ENCODE data around the gene SPNS2. TPM values are rescaled to one million over a fixed set of nuclear protein-coding genes. Genes with fewer than 3 reads are reported as not detected.
"Not testable (repeated sequence)": the region's sequence is repeated elsewhere in the genome, so short reads cannot be mapped to it uniquely, and the experiment has no call there.

Gene SPNS2
- total RNA-seq, 2 experiments from 2014 or later: 6.7 to 6.9 TPM

DNA sequence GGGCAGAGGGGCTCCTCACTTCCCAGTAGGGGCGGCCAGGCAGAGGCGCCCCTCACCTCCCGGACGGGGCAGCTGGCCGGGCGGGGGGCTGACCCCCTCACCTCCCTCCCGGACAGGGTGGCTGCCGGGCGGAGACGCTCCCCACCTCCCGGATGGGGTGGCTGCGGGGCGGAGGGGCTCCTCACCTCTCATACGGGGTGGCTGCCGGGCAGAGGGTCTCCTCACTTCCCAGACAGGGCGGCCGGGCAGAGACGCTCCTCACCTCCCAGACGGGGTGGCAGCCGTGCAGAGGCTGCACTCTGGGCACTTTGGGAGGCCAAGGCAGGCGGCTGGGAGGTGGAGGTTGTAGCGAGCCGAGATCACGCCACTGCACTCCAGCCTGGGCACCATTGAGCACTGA is 79.7 kb downstream of the SPNS2 start:
- ATAC-seq (ENCODE audit: low read depth); POLR2A ChIA-PET; DNase-seq; H3K4me3 Mint-ChIP-seq; H3K4me1 Mint-ChIP-seq; H3K9me3 Mint-ChIP-seq; H3K36me3 Mint-ChIP-seq; H3K27ac Mint-ChIP-seq: not testable (repeated sequence)
- peaks cover 25% of the 10 kb centered on the region for H3K27me3 Mint-ChIP-seq

DNA sequence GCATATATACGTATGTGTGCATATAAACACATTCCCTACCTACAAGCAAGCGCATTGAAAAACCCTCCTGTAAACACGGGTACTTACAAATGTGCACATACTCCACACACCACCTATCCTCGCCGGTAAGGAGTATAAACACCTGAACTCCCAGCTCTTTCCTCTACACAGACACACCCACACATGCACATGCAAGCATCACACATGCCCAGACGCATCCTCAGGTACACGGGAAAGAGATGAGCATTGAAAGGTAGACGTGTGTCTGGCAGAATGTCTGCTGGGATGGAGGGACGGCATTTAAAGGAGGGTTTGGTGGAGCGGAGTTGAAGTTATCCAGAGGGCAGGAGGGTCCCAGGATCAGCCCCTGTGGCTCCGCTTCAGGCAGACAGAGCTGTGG is 81.0 kb downstream of the SPNS2 start:
- H3K4me1 Mint-ChIP-seq: peaks cover 1% of the 10 kb centered on the region
- H3K36me3 Mint-ChIP-seq: no peaks in the 10 kb centered on the region
- H3K4me3 Mint-ChIP-seq: no peak overlapping the region
- POLR2A ChIA-PET: no interaction called here
- no peak for ATAC-seq (ENCODE audit: low read depth)
- no peak overlapping the region for H3K27ac Mint-ChIP-seq
- H3K27me3 Mint-ChIP-seq: peaks cover 29% of the 10 kb centered on the region
- no peak for DNase-seq
- no peaks in the 10 kb centered on the region for H3K9me3 Mint-ChIP-seq

GRCh38 chr17:4580291-4580690 is 81.6 kb downstream of the SPNS2 start:
- no peak for ATAC-seq (ENCODE audit: low read depth)
- H3K27ac Mint-ChIP-seq: no peak overlapping the region
- H3K27me3 Mint-ChIP-seq: peaks cover 29% of the 10 kb centered on the region
- no peak overlapping the region for H3K4me3 Mint-ChIP-seq
- no peaks in the 10 kb centered on the region for H3K9me3 Mint-ChIP-seq
- peaks cover 1% of the 10 kb centered on the region for H3K4me1 Mint-ChIP-seq
- POLR2A ChIA-PET: no interaction called here
- H3K36me3 Mint-ChIP-seq: no peaks in the 10 kb centered on the region
- no peak for DNase-seq

- Mint-ChIP-seq H3K9me3 (no peaks in the 10 kb centered on the region), H3K4me1 (peaks cover 1% of the 10 kb centered on the region), H3K36me3 (no peaks in the 10 kb centered on the region), H3K27ac (no peak overlapping the region), H3K27me3 (peaks cover 46% of the 10 kb centered on the region), H3K4me3 (no peak overlapping the region)
- POLR2A ChIA-PET: no interaction called here
- DNase-seq: no peak
- no peak for ATAC-seq (ENCODE audit: low read depth)
Observed at GRCh38 chr17:4582101-4582501, 83.4 kb downstream of the SPNS2 start.

DNA sequence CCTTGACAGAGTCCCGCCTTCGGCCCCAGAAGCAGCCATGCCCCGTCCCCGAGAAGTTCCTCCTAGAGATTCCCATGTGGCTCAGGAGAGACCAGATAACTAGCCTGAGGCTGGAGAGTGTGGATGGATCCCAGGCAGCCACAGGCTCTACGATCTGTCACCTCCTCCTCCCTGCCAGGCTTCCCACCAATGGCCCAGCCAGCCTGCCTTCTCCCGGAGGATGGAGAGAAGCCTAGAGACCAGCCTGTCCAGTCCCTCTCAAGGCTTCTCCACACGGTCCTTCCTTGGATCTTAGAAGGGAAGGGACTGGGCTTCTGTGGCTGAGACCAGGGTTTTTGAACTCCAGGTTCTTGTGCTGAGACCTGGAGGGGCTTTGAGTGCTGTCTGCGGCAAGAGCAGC is 84.0 kb downstream of the SPNS2 start:
- Mint-ChIP-seq H3K36me3 (no peaks in the 10 kb centered on the region), H3K27me3 (peaks cover 46% of the 10 kb centered on the region), H3K4me3 (no peak overlapping the region), H3K4me1 (peaks cover 1% of the 10 kb centered on the region), H3K9me3 (no peaks in the 10 kb centered on the region), H3K27ac (no peak overlapping the region)
- POLR2A ChIA-PET: no interaction called here
- DNase-seq (no peak), ATAC-seq (ENCODE audit: low read depth) (no peak)

DNA sequence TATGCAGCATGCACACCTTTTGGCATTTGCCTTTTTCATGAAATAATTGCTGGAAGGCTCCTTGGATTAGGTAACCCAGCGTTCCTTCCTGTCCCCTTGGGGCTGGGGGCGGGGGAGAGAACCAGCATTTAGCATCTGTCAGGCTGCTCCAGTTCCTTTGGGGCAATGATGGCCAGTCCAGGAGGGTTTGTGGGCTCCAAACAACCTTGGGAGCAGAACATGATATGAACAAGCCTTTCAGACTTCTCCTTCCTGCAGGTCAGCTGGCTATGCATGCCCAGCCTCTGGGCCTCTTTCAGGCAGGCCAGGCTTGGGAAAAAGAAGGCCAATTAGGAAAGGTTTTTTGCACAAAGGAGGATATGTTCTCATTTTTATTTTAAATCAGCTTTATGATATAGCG is 84.5 kb downstream of the SPNS2 start:
- peaks cover 1% of the 10 kb centered on the region for H3K4me1 Mint-ChIP-seq
- H3K27me3 Mint-ChIP-seq: peaks cover 46% of the 10 kb centered on the region
- ATAC-seq (ENCODE audit: low read depth): no peak
- no peaks in the 10 kb centered on the region for H3K9me3 Mint-ChIP-seq
- POLR2A ChIA-PET: no interaction called here
- no peak overlapping the region for H3K27ac Mint-ChIP-seq
- no peak overlapping the region for H3K4me3 Mint-ChIP-seq
- no peak for DNase-seq
- no peaks in the 10 kb centered on the region for H3K36me3 Mint-ChIP-seq

GRCh38 chr17:4583782-4584100 is 85.1 kb downstream of the SPNS2 start:
- DNase-seq (no peak), ATAC-seq (ENCODE audit: low read depth) (peak; percentile 54)
- POLR2A ChIA-PET: no interaction called here
- no peaks in the 10 kb centered on the region for H3K36me3 Mint-ChIP-seq
- H3K9me3 Mint-ChIP-seq: no peaks in the 10 kb centered on the region
- no peak overlapping the region for H3K27ac Mint-ChIP-seq
- peaks cover 48% of the 10 kb centered on the region for H3K27me3 Mint-ChIP-seq
- H3K4me3 Mint-ChIP-seq: peak overlapping the region; percentile 73
- peaks cover 1% of the 10 kb centered on the region for H3K4me1 Mint-ChIP-seq

DNA sequence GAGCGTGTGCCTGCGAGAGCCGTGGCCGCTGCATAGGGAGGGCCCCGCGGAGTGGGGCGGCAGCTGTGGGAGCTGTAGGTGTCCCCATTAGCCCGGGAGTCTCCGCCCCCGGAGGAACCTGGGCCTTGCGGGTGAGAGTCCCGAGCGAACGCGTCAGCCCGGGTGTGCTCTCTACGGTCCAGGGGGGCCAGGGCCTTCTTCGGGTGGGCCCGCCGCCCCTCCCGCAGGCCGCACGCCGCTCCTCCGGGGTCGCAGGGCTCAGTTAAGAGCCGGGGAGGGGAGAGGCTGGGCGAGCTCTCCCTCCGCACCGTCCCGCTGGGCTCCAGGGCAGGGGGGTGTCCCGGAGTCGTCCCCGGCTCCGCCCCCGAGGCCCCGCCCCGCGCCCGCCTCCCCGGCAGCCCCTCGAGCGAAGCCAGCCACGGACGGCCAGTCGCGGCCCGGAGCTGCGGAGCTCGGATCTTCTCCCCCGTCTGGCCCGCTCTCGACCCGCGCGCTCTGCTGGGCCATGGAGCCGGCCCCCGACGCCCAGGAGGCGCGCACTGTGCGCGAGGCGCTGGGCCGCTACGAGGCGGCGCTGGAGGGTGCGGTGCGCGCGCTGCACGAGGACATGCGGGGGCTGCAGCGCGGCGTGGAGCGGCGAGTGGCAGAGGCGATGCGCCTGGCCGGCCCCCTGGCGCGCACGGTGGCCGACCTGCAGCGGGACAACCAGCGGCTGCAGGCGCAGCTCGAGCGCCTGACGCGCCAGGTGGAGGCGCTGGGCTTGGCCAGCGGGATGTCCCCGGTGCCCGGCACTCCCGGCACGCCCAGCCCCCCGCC is 85.6 kb downstream of the SPNS2 start, which contains the start of gene SMTNL2:
TSS of gene SMTNL2 (plus strand) at position 429 of the 816 bp plus-strand sequence. CDS start at position 506, 77 bp downstream.
- Mint-ChIP-seq H3K4me1 (peaks cover 1% of the 10 kb centered on the region), H3K27me3 (peaks cover 50% of the 10 kb centered on the region), H3K4me3 (peak within 1 kb of the TSS; percentile 73), H3K9me3 (no peaks in the 10 kb centered on the region), H3K27ac (no peak within 1 kb of the TSS), H3K36me3 (no peaks in the 10 kb centered on the region)
- DNase-seq: peak; percentile 48
- POLR2A ChIA-PET: no interaction called here
- peak; percentile 58 for ATAC-seq (ENCODE audit: low read depth)

DNA sequence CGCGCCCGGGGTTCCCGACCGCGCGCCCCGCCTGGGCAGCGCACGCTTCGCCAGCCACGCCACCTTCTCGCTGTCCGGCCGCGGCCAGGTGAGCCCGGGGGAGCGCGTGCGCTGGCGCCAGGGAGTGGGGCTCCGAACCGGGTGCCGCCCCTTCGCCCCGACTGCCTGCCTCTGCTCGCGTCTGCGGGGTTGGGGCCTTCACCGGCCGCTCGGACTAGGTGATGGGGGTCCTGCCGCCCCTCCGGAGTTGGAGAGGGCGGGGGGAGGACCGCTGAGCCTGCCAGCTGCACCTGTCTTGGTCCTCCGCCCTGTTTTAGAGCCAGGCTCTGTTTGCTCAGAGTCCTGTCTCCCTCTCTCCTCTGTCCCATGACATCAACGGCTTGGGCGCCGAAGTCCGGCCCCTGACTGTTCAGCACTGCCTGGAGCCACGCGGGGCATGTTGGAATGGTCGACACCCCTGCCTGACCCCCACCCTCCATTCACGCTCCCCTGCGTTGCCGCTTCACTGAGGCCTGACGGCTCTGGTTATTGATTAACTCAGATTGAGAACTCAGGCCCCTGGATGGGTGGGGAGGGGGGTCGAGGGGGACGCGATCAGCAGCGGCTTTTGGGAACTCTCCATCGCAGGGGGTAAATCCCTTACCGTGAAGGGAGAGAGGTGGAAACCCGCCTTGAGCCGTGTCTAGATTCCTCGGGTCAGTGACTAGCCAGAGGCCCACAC is 86.4 kb downstream of the SPNS2 start:
- Mint-ChIP-seq H3K4me1 (peaks cover 1% of the 10 kb centered on the region), H3K36me3 (no peaks in the 10 kb centered on the region), H3K4me3 (no peak overlapping the region), H3K9me3 (no peaks in the 10 kb centered on the region), H3K27me3 (peaks cover 50% of the 10 kb centered on the region), H3K27ac (no peak overlapping the region)
- ATAC-seq (ENCODE audit: low read depth) (no peak), DNase-seq (no peak)
- POLR2A ChIA-PET: no interaction called here

GRCh38 chr17:4585638-4585994 is 86.9 kb downstream of the SPNS2 start:
- DNase-seq (no peak), ATAC-seq (ENCODE audit: low read depth) (no peak)
- POLR2A ChIA-PET: no interaction called here
- Mint-ChIP-seq H3K4me1 (peaks cover 1% of the 10 kb centered on the region), H3K27ac (no peak overlapping the region), H3K36me3 (no peaks in the 10 kb centered on the region), H3K4me3 (no peak overlapping the region), H3K9me3 (no peaks in the 10 kb centered on the region), H3K27me3 (peaks cover 51% of the 10 kb centered on the region)

DNA sequence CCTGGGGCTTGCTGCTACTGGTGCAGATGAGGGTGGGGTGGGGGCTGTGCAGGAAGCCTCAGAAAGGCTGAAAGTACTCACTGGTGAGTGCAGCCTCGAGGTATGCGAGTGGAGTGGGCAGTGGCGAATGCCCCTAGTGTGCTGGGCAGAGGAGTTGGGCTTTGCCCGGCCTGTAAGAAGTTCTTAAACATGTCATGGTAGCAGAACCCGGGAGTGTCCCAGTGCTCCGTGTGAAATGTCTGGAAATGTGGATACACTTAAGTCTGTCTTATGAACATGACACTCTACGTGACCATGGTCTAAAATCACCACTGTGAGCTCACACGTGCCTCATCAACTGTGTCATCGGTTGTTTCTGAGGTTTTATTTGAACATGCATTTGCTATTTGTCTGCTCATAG is 87.4 kb downstream of the SPNS2 start:
- no peaks in the 10 kb centered on the region for H3K36me3 Mint-ChIP-seq
- POLR2A ChIA-PET: no interaction called here

DNA sequence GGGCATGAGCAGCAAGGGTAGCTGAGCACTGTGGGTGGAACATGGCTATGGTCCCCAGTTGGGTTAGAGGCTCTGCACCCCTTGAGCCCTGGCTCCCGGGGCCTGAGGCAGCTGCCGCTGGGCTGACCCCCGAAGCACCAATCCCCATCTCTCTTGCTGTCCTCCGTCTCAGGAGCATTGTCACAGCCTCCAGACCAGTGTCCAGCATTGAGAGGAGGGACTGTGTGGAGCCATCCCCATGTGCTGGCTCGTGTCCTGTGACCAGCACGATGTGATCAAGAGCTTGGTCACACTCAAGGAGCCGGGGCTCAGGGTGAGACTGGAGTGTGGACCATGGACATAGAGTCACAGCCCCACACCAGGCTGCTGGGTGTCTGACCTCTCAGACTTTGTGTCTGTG is 88.5 kb downstream of the SPNS2 start:
- Mint-ChIP-seq H3K27ac (no peak overlapping the region), H3K4me1 (peaks cover 1% of the 10 kb centered on the region), H3K27me3 (peaks cover 44% of the 10 kb centered on the region), H3K36me3 (no peaks in the 10 kb centered on the region), H3K9me3 (no peaks in the 10 kb centered on the region), H3K4me3 (no peak overlapping the region)
- no peak for DNase-seq
- ATAC-seq (ENCODE audit: low read depth): no peak
- POLR2A ChIA-PET: no interaction called here

More for the DNA sequence above, 87.4 kb downstream of the SPNS2 start:
- Mint-ChIP-seq H3K27me3 (peaks cover 51% of the 10 kb centered on the region), H3K27ac (no peak overlapping the region), H3K4me3 (no peak overlapping the region), H3K4me1 (peaks cover 1% of the 10 kb centered on the region), H3K9me3 (no peaks in the 10 kb centered on the region)
- ATAC-seq (ENCODE audit: low read depth) (no peak), DNase-seq (no peak)

- POLR2A ChIA-PET: no interaction called here
- no peaks in the 10 kb centered on the region for H3K9me3 Mint-ChIP-seq
- ATAC-seq (ENCODE audit: low read depth): no peak
Observed at GRCh38 chr17:4587803-4588202, 89.1 kb downstream of the SPNS2 start.

DNA sequence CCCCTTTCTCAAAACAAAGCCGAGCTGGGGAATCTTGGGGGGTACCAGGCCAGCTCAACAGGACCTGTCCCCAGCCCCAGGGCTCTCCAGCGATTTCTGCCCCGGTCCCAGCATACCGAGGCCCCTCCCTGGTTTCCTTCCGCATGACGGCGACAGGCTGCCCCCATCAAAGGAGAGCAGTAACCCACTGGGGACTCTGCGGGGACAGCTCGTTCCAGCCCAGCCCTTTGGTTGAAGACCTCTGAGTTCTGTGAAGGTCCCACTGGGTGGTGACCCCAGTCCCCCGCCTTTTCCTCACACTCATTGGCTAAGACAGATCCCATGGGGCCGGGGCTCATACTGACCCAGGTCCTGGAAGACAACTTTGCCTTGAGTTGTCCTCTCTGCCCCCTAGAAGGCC is 89.7 kb downstream of the SPNS2 start:
- Mint-ChIP-seq H3K27me3 (peaks cover 32% of the 10 kb centered on the region), H3K9me3 (no peaks in the 10 kb centered on the region)
- no peak for ATAC-seq (ENCODE audit: low read depth)

More at GRCh38 chr17:4587803-4588202, 89.1 kb downstream of the SPNS2 start:
- Mint-ChIP-seq H3K4me3 (no peak overlapping the region), H3K4me1 (peaks cover 1% of the 10 kb centered on the region), H3K27ac (no peak overlapping the region), H3K36me3 (no peaks in the 10 kb centered on the region), H3K27me3 (peaks cover 38% of the 10 kb centered on the region)
- no peak for DNase-seq

More for the DNA sequence above, 89.7 kb downstream of the SPNS2 start:
- POLR2A ChIA-PET: no interaction called here
- Mint-ChIP-seq H3K36me3 (no peaks in the 10 kb centered on the region), H3K4me1 (peaks cover 1% of the 10 kb centered on the region), H3K27ac (no peak overlapping the region), H3K4me3 (no peak overlapping the region)
- no peak for DNase-seq
